ENCODE measurements around the gene THOC7.
A peak's percentile ranks its signal among the peaks of the same experiment; 100 is the strongest.

THOC7 gene

GRCh38 chr3:63880653-63881052, 17.0 kb upstream of the THOC7 start:
- Histone ChIP-seq H3K27me3 (no peaks in the 10 kb centered on the region), H3K4me2 (no peak overlapping the region), H4K20me1 (peaks cover 99% of the 10 kb centered on the region), H3K9ac (no peak overlapping the region), H3K4me1 (0 out of 2 replicates have a peak, but pooled peaks cover 16% of the 10 kb centered on the region), H3K36me3 (peaks cover 29% of the 10 kb centered on the region), H3K27ac (no peak overlapping the region), H3K9me3 (no peaks in the 10 kb centered on the region), H3K4me3 (no peak overlapping the region)
- no peak for TF ChIP-seq Cebpa-rat (IDR thresholded peaks at IDR 0.05)

GRCh38 chr3:63878394-63879060, 14.9 kb upstream of the THOC7 start:
- no peak overlapping the region for H3K4me2 ChIP-seq
- no peak overlapping the region for H3K4me3 ChIP-seq
- H3K27me3 ChIP-seq: no peaks in the 10 kb centered on the region
- peaks cover 100% of the 10 kb centered on the region for H4K20me1 ChIP-seq
- no peak overlapping the region for H3K27ac ChIP-seq
- H3K4me1 ChIP-seq: 0 out of 2 replicates have a peak, but pooled peaks cover 16% of the 10 kb centered on the region
- H3K9me3 ChIP-seq: no peaks in the 10 kb centered on the region
- no peak for TF ChIP-seq Cebpa-rat (IDR thresholded peaks at IDR 0.05)
- H3K36me3 ChIP-seq: peaks cover 33% of the 10 kb centered on the region
- no peak overlapping the region for H3K9ac ChIP-seq

GRCh38 chr3:63877737-63878393, 14.3 kb upstream of the THOC7 start:
- H3K9ac ChIP-seq: no peak overlapping the region
- H3K27ac ChIP-seq: no peak overlapping the region
- no peaks in the 10 kb centered on the region for H3K27me3 ChIP-seq
- H3K4me3 ChIP-seq: no peak overlapping the region
- H3K4me1 ChIP-seq: 0 out of 2 replicates have a peak, but pooled peaks cover 16% of the 10 kb centered on the region
- peaks cover 38% of the 10 kb centered on the region for H3K36me3 ChIP-seq
- peaks cover 100% of the 10 kb centered on the region for H4K20me1 ChIP-seq
- H3K4me2 ChIP-seq: no peak overlapping the region
- no peak for TF ChIP-seq Cebpa-rat (IDR thresholded peaks at IDR 0.05)
- no peaks in the 10 kb centered on the region for H3K9me3 ChIP-seq

- H3K4me1 ChIP-seq: peaks cover 27% of the 10 kb centered on the region; the same call in 1 of the 2 replicates
- H3K27me3 ChIP-seq: no peaks in the 10 kb centered on the region
- no peak overlapping the region for H3K4me3 ChIP-seq
- TF ChIP-seq Cebpa-rat (IDR thresholded peaks at IDR 0.05): no peak
- H3K4me2 ChIP-seq: no peak overlapping the region
- peaks cover 29% of the 10 kb centered on the region for H3K36me3 ChIP-seq
- H3K27ac ChIP-seq: no peak overlapping the region
- H3K9me3 ChIP-seq: no peaks in the 10 kb centered on the region
- H4K20me1 ChIP-seq: peaks cover 100% of the 10 kb centered on the region
- H3K9ac ChIP-seq: no peak overlapping the region
These were observed 12.7 kb upstream of the THOC7 start for GRCh38 chr3:63876260-63876659.

GRCh38 chr3:63875510-63875909, 11.9 kb upstream of the THOC7 start:
- Histone ChIP-seq H4K20me1 (peaks cover 100% of the 10 kb centered on the region), H3K9me3 (no peaks in the 10 kb centered on the region), H3K4me3 (no peak overlapping the region), H3K4me2 (no peak overlapping the region), H3K27ac (no peak overlapping the region), H3K27me3 (no peaks in the 10 kb centered on the region), H3K36me3 (peaks cover 24% of the 10 kb centered on the region), H3K4me1 (peaks cover 27% of the 10 kb centered on the region), H3K9ac (no peak overlapping the region)
- no peak for TF ChIP-seq Cebpa-rat (IDR thresholded peaks at IDR 0.05)

GRCh38 chr3:63874769-63875168, 11.2 kb upstream of the THOC7 start:
- peaks cover 100% of the 10 kb centered on the region for H4K20me1 ChIP-seq
- TF ChIP-seq Cebpa-rat (IDR thresholded peaks at IDR 0.05): no peak
- peaks cover 31% of the 10 kb centered on the region for H3K4me1 ChIP-seq
- H3K27ac ChIP-seq: no peak overlapping the region
- no peaks in the 10 kb centered on the region for H3K9me3 ChIP-seq
- H3K4me2 ChIP-seq: no peak overlapping the region
- H3K27me3 ChIP-seq: no peaks in the 10 kb centered on the region
- peaks cover 20% of the 10 kb centered on the region for H3K36me3 ChIP-seq
- no peak overlapping the region for H3K9ac ChIP-seq
- no peak overlapping the region for H3K4me3 ChIP-seq

- Histone ChIP-seq H3K27me3 (no peaks in the 10 kb centered on the region), H3K9ac (no peak overlapping the region), H4K20me1 (peaks cover 100% of the 10 kb centered on the region), H3K4me2 (0 out of 2 replicates have a peak overlapping the region, but pooled peaks have one; percentile 7), H3K36me3 (peaks cover 25% of the 10 kb centered on the region), H3K4me3 (no peak overlapping the region), H3K27ac (no peak overlapping the region), H3K9me3 (no peaks in the 10 kb centered on the region), H3K4me1 (peaks cover 22% of the 10 kb centered on the region)
- no peak for TF ChIP-seq Cebpa-rat (IDR thresholded peaks at IDR 0.05)
These were observed 8.7 kb upstream of the THOC7 start for GRCh38 chr3:63872135-63872924.

GRCh38 chr3:63870615-63871005, 7.0 kb upstream of the THOC7 start:
- Histone ChIP-seq H3K9me3 (no peaks in the 10 kb centered on the region), H3K4me1 (peaks cover 24% of the 10 kb centered on the region), H4K20me1 (peaks cover 95% of the 10 kb centered on the region), H3K36me3 (peaks cover 36% of the 10 kb centered on the region), H3K9ac (no peak overlapping the region), H3K4me2 (0 out of 2 replicates have a peak overlapping the region, but pooled peaks have one; percentile 15), H3K27me3 (no peaks in the 10 kb centered on the region), H3K27ac (no peak overlapping the region), H3K4me3 (no peak overlapping the region)
- TF ChIP-seq Cebpa-rat (IDR thresholded peaks at IDR 0.05): no peak

GRCh38 chr3:63869940-63870614, 6.5 kb upstream of the THOC7 start:
- Histone ChIP-seq H3K4me1 (peaks cover 29% of the 10 kb centered on the region), H3K4me2 (no peak overlapping the region), H3K9ac (no peak overlapping the region), H4K20me1 (peaks cover 90% of the 10 kb centered on the region), H3K36me3 (peaks cover 36% of the 10 kb centered on the region), H3K4me3 (no peak overlapping the region), H3K9me3 (no peaks in the 10 kb centered on the region), H3K27me3 (no peaks in the 10 kb centered on the region), H3K27ac (no peak overlapping the region)
- TF ChIP-seq Cebpa-rat (IDR thresholded peaks at IDR 0.05): no peak

Data from BLaER1 (cell line).